Measurements from ENCODE around the gene VGLL4.

The VGLL4 gene

DNA sequence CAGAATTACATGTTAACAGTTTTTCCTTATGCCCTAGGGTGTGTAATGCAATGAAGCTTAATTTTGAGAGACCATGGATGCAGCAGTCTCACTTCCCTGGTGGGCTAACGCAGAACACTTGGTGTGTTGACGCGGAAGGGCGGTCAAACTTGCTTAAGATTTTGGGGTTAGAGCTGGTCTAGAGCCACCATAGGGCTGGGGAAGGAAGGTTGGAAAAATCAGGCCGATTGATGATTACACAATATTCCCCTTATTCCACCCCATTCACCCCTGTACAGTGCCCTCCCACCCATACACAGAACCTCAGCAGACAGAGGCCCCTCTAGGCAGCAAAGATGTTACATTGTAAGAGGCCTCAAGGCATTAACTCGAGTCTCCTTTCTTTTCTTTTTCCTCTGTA, 24.3 kb downstream of the VGLL4 start:
- Histone ChIP-seq H3F3A (ENCODE audit: low read depth) (no peaks in the 10 kb centered on the region), H3K4me1 (ENCODE audit: insufficient read depth, low read length, poor library complexity, severe bottlenecking) (peaks cover 8% of the 10 kb centered on the region), H3K9ac (ENCODE audit: low read depth, low read length, poor library complexity, severe bottlenecking) (no peak overlapping the region), H3K4me3 (ENCODE audit: low read length, poor library complexity, severe bottlenecking) (no peak overlapping the region), H3K4me2 (ENCODE audit: low read depth, low read length, poor library complexity, severe bottlenecking) (no peak overlapping the region), H3K36me3 (ENCODE audit: insufficient read depth, low read length) (peaks cover 3% of the 10 kb centered on the region; the same call in 1 of the 2 replicates), H4K20me1 (ENCODE audit: insufficient read depth, low read length, poor library complexity, severe bottlenecking) (peaks cover 100% of the 10 kb centered on the region), H3K79me2 (ENCODE audit: insufficient read depth, low read length) (peaks cover 100% of the 10 kb centered on the region), H3K9me2 (replicated peaks; ENCODE audit: low read depth, low read length) (no peaks in the 10 kb centered on the region), H3K9me3 (ENCODE audit: insufficient read depth, low read depth, low read length) (no peaks in the 10 kb centered on the region), H3K27me3 (ENCODE audit: insufficient read depth, low read length, poor library complexity, severe bottlenecking) (no peaks in the 10 kb centered on the region), H2AFZ (ENCODE audit: low read length) (no peak overlapping the region)
- no peak for TF ChIP-seq EZH2phosphoT487 (IDR thresholded peaks at IDR 0.05; ENCODE audit: borderline replicate concordance)
- no peak for TF ChIP-seq CTCF (conservative IDR thresholded peaks at IDR 0.05; ENCODE audit: low read length)

DNA sequence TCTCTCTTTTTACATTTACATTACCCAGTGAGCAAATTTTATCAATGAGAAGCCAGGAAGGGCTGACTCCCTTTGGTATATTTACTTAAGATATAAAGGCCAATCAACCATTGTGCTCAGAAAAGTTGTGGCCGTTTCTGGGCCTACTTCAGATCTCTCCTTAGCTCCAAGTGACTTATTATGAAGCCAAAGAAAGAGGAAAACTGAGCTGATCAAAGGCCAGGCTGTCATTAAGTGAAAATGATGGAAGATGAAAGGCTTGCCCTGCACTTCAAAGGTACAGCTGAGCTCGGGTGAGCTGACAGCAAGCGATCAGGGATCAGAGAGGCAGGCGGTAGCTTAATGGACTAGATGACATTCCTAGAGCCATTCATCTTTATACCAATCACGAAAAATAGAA, 24.8 kb downstream of the VGLL4 start:
- Histone ChIP-seq H3K27me3 (ENCODE audit: insufficient read depth, low read length, poor library complexity, severe bottlenecking) (no peaks in the 10 kb centered on the region), H3K4me1 (ENCODE audit: insufficient read depth, low read length, poor library complexity, severe bottlenecking) (peaks cover 5% of the 10 kb centered on the region)

DNA sequence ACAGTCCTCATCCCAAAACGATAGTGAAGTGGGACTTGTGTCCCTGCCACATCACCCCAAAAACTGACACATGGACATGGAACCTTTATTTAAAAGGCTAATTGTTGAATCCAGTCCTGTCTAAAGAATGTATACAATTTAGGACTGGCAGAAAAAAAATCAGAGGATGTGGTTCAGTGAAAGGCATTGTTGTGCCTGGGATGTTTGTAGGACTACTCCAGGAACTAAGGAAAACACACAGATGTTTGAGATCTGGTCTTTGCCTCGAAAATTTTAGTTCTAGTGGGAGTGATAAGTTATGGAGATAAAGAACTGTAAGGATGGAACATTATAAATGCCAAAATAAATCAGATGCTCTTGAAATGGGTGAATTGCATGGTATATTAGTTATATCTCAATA, 27.2 kb downstream of the VGLL4 start:
- H3K4me1 ChIP-seq (ENCODE audit: insufficient read depth, low read length, poor library complexity, severe bottlenecking), result peaks cover 4% of the 10 kb centered on the region
- no peaks in the 10 kb centered on the region for H3K9me3 ChIP-seq (ENCODE audit: insufficient read depth, low read depth, low read length)
- no peak overlapping the region for H3K4me2 ChIP-seq (ENCODE audit: low read depth, low read length, poor library complexity, severe bottlenecking)
- no peaks in the 10 kb centered on the region for H3K9me2 ChIP-seq (replicated peaks; ENCODE audit: low read depth, low read length)
- no peak overlapping the region for H3K9ac ChIP-seq (ENCODE audit: low read depth, low read length, poor library complexity, severe bottlenecking)
- no peak overlapping the region for H2AFZ ChIP-seq (ENCODE audit: low read length)
- peaks cover 100% of the 10 kb centered on the region for H3K79me2 ChIP-seq (ENCODE audit: insufficient read depth, low read length)
- H3K4me3 ChIP-seq (ENCODE audit: low read length, poor library complexity, severe bottlenecking), result no peak overlapping the region
- H3K27me3 ChIP-seq (ENCODE audit: insufficient read depth, low read length, poor library complexity, severe bottlenecking), result no peaks in the 10 kb centered on the region
- H3F3A ChIP-seq (ENCODE audit: low read depth), result no peaks in the 10 kb centered on the region
- H4K20me1 ChIP-seq (ENCODE audit: insufficient read depth, low read length, poor library complexity, severe bottlenecking), result peaks cover 100% of the 10 kb centered on the region
- no peak for TF ChIP-seq CTCF (conservative IDR thresholded peaks at IDR 0.05; ENCODE audit: low read length)
- H3K36me3 ChIP-seq (ENCODE audit: insufficient read depth, low read length), result peaks cover 18% of the 10 kb centered on the region; the same call in 1 of the 2 replicates

More for the DNA sequence above, 24.8 kb downstream of the VGLL4 start:
- TF ChIP-seq CTCF (conservative IDR thresholded peaks at IDR 0.05; ENCODE audit: low read length), result no peak
- no peak for TF ChIP-seq EZH2phosphoT487 (IDR thresholded peaks at IDR 0.05; ENCODE audit: borderline replicate concordance)
- peaks cover 100% of the 10 kb centered on the region for H3K79me2 ChIP-seq (ENCODE audit: insufficient read depth, low read length)
- no peaks in the 10 kb centered on the region for H3F3A ChIP-seq (ENCODE audit: low read depth)
- peaks cover 5% of the 10 kb centered on the region; the same call in 1 of the 2 replicates for H3K36me3 ChIP-seq (ENCODE audit: insufficient read depth, low read length)
- H3K4me3 ChIP-seq (ENCODE audit: low read length, poor library complexity, severe bottlenecking), result no peak overlapping the region
- no peaks in the 10 kb centered on the region for H3K9me2 ChIP-seq (replicated peaks; ENCODE audit: low read depth, low read length)
- H3K4me2 ChIP-seq (ENCODE audit: low read depth, low read length, poor library complexity, severe bottlenecking), result no peak overlapping the region
- peaks cover 100% of the 10 kb centered on the region for H4K20me1 ChIP-seq (ENCODE audit: insufficient read depth, low read length, poor library complexity, severe bottlenecking)
- H3K9ac ChIP-seq (ENCODE audit: low read depth, low read length, poor library complexity, severe bottlenecking), result no peak overlapping the region
- H3K9me3 ChIP-seq (ENCODE audit: insufficient read depth, low read depth, low read length), result no peaks in the 10 kb centered on the region
- H2AFZ ChIP-seq (ENCODE audit: low read length), result no peak overlapping the region

Measured in Loucy (cell line).